Smooth muscle cell (in vitro differentiated cells): ENCODE measurements around the gene FMO4. TPM values are rescaled to one million over a fixed set of nuclear protein-coding genes. Genes with fewer than 3 reads are reported as not detected.

ENCODE experiments used
- DNase-seq: peaks from one replicate; lab custom pipeline; 2025; ENCODE audit not compliant: unreplicated experiment; lab: John Stamatoyannopoulos, UW
- H2AFZ ChIP-seq: fragments of 200-600 bp; sonication (generic); 2 replicates; pipeline ENCODE4 v1.6.0; 2016; ENCODE audit warnings: antibody characterized with exemption, low read depth, mild to moderate bottlenecking
- H3F3A ChIP-seq: fragments of 200-600 bp; sonication (generic); 2 replicates; pipeline ENCODE4 v1.6.0; 2017; ENCODE audit warnings: antibody characterized with exemption, low read depth
- H3K27ac ChIP-seq: fragments of 200-600 bp; sonication (generic); 2 replicates; pipeline ENCODE4 v1.5.1; 2016; ENCODE audit warnings: low read depth, mild to moderate bottlenecking
- H3K27me3 ChIP-seq: fragments of 200-600 bp; sonication (generic); 2 replicates; pipeline ENCODE4 v1.6.1; 2016; ENCODE audit warnings: low read depth, mild to moderate bottlenecking
- H3K36me3 ChIP-seq: fragments of 200-600 bp; sonication (generic); 2 replicates; pipeline ENCODE4 v1.5.1; 2016; ENCODE audit warnings: low read depth
- H3K4me1 ChIP-seq: fragments of 200-600 bp; sonication (generic); 2 replicates; pipeline ENCODE4 v1.5.1; 2016; ENCODE audit warnings: low read depth
- H3K4me2 ChIP-seq: fragments of 200-600 bp; sonication (generic); 2 replicates; pipeline ENCODE4 v1.6.0; 2016; ENCODE audit warnings: mild to moderate bottlenecking
- H3K4me3 ChIP-seq: fragments of 200-600 bp; sonication (generic); 2 replicates; pipeline ENCODE4 v1.5.1; 2016; ENCODE audit warnings: mild to moderate bottlenecking
- H3K79me2 ChIP-seq: fragments of 200-600 bp; sonication (generic); 2 replicates; pipeline ENCODE4 v1.6.0; 2016; ENCODE audit warnings: low read depth, mild to moderate bottlenecking
- H3K9ac ChIP-seq: fragments of 200-600 bp; sonication (generic); 2 replicates; pipeline ENCODE4 v1.6.0; 2016; ENCODE audit warnings: low read depth
- H3K9me3 ChIP-seq: fragments of 200-600 bp; sonication (generic); replicated peaks from 2 replicates; pipeline ENCODE4 v1.5.1; 2016; ENCODE audit warnings: low read depth
- H4K20me1 ChIP-seq: fragments of 200-600 bp; sonication (generic); 2 replicates; pipeline ENCODE4 v1.6.0; 2016; ENCODE audit warnings: low read depth
- whole genome bisulfite sequencing: methylation state at CpG from one replicate; pipeline ENCODE4 v1.1.7; 2016; ENCODE audit warnings: low lambda C conversion rate; 5-methylcytosine and 5-hydroxymethylcytosine counted together
- polyA plus RNA-seq: library from polyadenylated mRNA; unstranded; fragments of >200 nt; fragmentation: Nextera tagmentation; extraction: Ambion mirVana; gene quantifications from 2 replicates; pipeline ENCODE4 v1.2.1, GENCODE V29; 2016
- total RNA-seq: library from RNA; depleted of rRNA; stranded (reverse); fragments of >200 nt; gene quantifications from 2 replicates; pipeline ENCODE4 v1.2.3, GENCODE V29; 2014
- TF ChIP-seq, protein P1 (sequence below): fragments of 200-600 bp; sonication (generic); IDR thresholded peaks from 2 replicates; pipeline ENCODE4 v1.5.1; 2017; ENCODE audit warnings: borderline replicate concordance, mild to moderate bottlenecking, antibody characterized with exemption; ENCODE audit not compliant: insufficient read depth, poor library complexity, severe bottlenecking

Gene FMO4, protein sequence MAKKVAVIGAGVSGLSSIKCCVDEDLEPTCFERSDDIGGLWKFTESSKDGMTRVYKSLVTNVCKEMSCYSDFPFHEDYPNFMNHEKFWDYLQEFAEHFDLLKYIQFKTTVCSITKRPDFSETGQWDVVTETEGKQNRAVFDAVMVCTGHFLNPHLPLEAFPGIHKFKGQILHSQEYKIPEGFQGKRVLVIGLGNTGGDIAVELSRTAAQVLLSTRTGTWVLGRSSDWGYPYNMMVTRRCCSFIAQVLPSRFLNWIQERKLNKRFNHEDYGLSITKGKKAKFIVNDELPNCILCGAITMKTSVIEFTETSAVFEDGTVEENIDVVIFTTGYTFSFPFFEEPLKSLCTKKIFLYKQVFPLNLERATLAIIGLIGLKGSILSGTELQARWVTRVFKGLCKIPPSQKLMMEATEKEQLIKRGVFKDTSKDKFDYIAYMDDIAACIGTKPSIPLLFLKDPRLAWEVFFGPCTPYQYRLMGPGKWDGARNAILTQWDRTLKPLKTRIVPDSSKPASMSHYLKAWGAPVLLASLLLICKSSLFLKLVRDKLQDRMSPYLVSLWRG
- total RNA-seq = 2.0 and 3.9 TPM in 2 replicates
- 0.59 and 2.0 TPM in 2 replicates for polyA plus RNA-seq

DNA sequence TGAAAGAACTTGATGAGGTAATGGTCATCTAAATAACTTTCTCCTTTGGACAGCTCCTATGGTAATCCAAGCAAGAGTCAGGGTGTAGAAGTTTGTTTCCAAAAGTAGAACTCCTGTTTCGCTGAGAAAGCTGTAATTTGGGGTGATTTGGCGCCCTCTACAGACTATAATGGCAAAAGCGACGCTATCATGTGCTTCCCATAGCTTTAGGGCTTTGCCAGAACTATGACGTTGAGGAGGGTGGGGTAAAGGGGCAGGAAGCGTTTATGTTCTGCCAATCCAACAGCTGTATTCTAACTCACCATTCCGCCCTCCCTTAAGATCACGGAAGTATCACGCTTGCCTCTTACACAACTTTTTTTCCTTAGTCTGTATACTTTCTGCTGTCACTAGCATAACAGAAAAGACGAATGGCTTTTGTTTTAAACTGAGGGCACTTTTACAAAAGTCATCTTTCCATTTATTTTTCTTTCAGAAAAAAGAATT lies at the start of gene FMO4:
TSS of gene FMO4 (plus strand) at position 349 of the 486 bp plus-strand sequence. CDS start 5,643 bp downstream, outside the sequence.
- H3F3A ChIP-seq = no peaks in the 10 kb centered on the region
- no peaks in the 10 kb centered on the region for H3K9me3 ChIP-seq
- peak; percentile 25 for DNase-seq
- no peaks in the 10 kb centered on the region for H3K79me2 ChIP-seq
- H3K27ac ChIP-seq = peak within 1 kb of the TSS; percentile 89
- TF ChIP-seq, protein P1, sequence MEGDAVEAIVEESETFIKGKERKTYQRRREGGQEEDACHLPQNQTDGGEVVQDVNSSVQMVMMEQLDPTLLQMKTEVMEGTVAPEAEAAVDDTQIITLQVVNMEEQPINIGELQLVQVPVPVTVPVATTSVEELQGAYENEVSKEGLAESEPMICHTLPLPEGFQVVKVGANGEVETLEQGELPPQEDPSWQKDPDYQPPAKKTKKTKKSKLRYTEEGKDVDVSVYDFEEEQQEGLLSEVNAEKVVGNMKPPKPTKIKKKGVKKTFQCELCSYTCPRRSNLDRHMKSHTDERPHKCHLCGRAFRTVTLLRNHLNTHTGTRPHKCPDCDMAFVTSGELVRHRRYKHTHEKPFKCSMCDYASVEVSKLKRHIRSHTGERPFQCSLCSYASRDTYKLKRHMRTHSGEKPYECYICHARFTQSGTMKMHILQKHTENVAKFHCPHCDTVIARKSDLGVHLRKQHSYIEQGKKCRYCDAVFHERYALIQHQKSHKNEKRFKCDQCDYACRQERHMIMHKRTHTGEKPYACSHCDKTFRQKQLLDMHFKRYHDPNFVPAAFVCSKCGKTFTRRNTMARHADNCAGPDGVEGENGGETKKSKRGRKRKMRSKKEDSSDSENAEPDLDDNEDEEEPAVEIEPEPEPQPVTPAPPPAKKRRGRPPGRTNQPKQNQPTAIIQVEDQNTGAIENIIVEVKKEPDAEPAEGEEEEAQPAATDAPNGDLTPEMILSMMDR = peak; percentile 80
- peaks cover 12% of the 10 kb centered on the region for H3K4me1 ChIP-seq
- no peaks in the 10 kb centered on the region for H3K36me3 ChIP-seq
- WGBS = under 1% methylated on average over 10 of the region's 10 CpGs
- H3K4me3 ChIP-seq = peak within 1 kb of the TSS; percentile 64
- H3K4me2 ChIP-seq = peak within 1 kb of the TSS; percentile 88
- no peaks in the 10 kb centered on the region for H4K20me1 ChIP-seq
- no peaks in the 10 kb centered on the region for H3K27me3 ChIP-seq
- peak within 1 kb of the TSS; percentile 76 for H2AFZ ChIP-seq
- peak within 1 kb of the TSS; percentile 87 for H3K9ac ChIP-seq

DNA sequence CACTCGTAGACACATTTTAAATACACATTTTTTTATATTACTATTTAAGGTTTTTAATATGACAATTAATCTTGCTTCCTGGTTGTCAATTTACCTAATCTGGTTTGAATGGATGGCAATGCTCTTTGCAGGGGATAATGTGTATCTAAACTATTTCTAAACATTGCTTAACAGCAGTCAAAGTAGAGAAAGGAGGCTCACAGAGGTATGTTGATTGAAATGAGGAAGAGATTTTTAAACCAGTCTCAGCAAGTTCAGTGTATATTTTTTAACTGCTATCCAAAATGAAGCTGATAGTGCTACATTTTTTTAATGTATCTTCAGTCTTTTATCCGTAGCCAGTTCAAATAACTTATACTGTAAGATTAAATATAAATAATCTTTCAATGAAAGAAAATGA lies 48.3 kb upstream of the FMO4 start:
- Histone ChIP-seq H3K4me1 (peaks cover 5% of the 10 kb centered on the region), H2AFZ (no peak overlapping the region), H3K27me3 (no peaks in the 10 kb centered on the region), H4K20me1 (no peaks in the 10 kb centered on the region), H3K79me2 (no peaks in the 10 kb centered on the region), H3K9me3 (no peaks in the 10 kb centered on the region), H3K36me3 (no peaks in the 10 kb centered on the region), H3K4me2 (no peak overlapping the region), H3K27ac (no peak overlapping the region), H3F3A (no peaks in the 10 kb centered on the region), H3K4me3 (no peak overlapping the region), H3K9ac (no peak overlapping the region)
- TF ChIP-seq, protein P1 = no peak
- DNase-seq = no peak
- WGBS = 96% methylated on average over 2 of the region's 2 CpGs

DNA sequence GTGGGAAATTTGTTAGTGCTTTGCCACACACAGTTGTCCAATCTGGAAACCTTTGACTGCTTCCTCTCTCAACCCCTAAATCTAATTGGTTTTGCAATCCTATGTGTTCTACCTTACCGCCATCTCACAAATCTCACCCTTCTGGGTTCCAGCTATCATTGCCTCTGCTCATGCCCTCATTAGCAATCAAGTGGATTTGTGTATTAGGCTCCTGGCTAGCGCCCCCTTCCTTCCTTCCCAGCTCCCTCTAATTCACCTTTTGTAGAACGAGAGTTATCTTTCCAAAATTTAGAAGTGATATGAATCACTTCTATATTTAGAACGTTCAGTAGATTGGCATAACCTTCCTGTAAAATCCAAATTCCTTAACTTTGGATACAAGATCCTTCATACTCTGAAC lies 47.1 kb upstream of the FMO4 start:
- H3K4me1 ChIP-seq = peaks cover 5% of the 10 kb centered on the region
- H3K27ac ChIP-seq = no peak overlapping the region
- WGBS = 68% methylated on average over 4 of the region's 4 CpGs
- no peak for DNase-seq
- no peak overlapping the region for H2AFZ ChIP-seq
- H3K27me3 ChIP-seq = no peaks in the 10 kb centered on the region
- no peak overlapping the region for H3K9ac ChIP-seq
- no peaks in the 10 kb centered on the region for H3F3A ChIP-seq
- H3K36me3 ChIP-seq = no peaks in the 10 kb centered on the region
- no peaks in the 10 kb centered on the region for H3K79me2 ChIP-seq
- H3K4me3 ChIP-seq = no peak overlapping the region
- H3K4me2 ChIP-seq = peak overlapping the region; percentile 56
- no peaks in the 10 kb centered on the region for H3K9me3 ChIP-seq
- no peaks in the 10 kb centered on the region for H4K20me1 ChIP-seq
- TF ChIP-seq, protein P1 = no peak
